A549 (cell line): ENCODE results near the gene BBX. TPM values are rescaled to one million over a fixed set of nuclear protein-coding genes. Genes with fewer than 3 reads are reported as not detected.

Experiments used
- ATAC-seq, 2 experiments: fragments of 200-7000 bp in 1 of 2; fragments of >200 bp in 1 of 2; cut with Nextera tagmentation in 1 of 2; cut with Tn5 transposase in 1 of 2; 3 replicates each; pipeline versions ENCODE4 v1.8.0 to v1.9.1; 2018 to 2020; ENCODE audit warnings: mild to moderate bottlenecking in 1 of 2, moderate library complexity in 1 of 2
- CTCF ChIA-PET: fragments of 300-600 bp; sonication (Branson Sonifier 250); formaldehyde crosslinking; extraction: SDS; loops from one replicate; lab custom pipeline; 2021; ENCODE audit warnings: antibody characterized with exemption, inconsistent platforms; lab: Yijun Ruan, JAX
- POLR2A ChIA-PET: fragments of 350-600 bp; formaldehyde crosslinking; extraction: SDS; loops from one replicate; lab custom pipeline; 2021; ENCODE audit warnings: antibody characterized with exemption, inconsistent platforms; lab: Yijun Ruan, JAX
- DNase-seq, 2 experiments: peaks; one replicate each; pipeline versions ENCODE4 v3.0.0 to v3.0.0-alpha.2; 2011 to 2016; ENCODE audit warnings: low read depth in 1 of 2, low spot score in 1 of 2
- FAIRE-seq: peaks from 2 replicates; lab custom pipeline; 2011; peaks lifted over from hg19 to GRCh38; lab: Jason Lieb, UNC
- H3K27ac ChIP-seq, 2 experiments: fragments of >200 bp; sonication (Bioruptor Twin); formaldehyde crosslinking; 3 replicates each; pipeline ENCODE4 v1.5.1; 2016 to 2017
- H3K4me1 ChIP-seq: fragments of >200 bp; sonication (Bioruptor Twin); formaldehyde crosslinking; 3 replicates; pipeline ENCODE4 v1.6.1; 2016
- H3K4me2 ChIP-seq: fragments of >200 bp; sonication (Bioruptor Twin); formaldehyde crosslinking; 3 replicates; pipeline ENCODE4 v1.6.1; 2016
- H3K4me3 ChIP-seq: fragments of >200 bp; sonication (Bioruptor Twin); formaldehyde crosslinking; 3 replicates; pipeline ENCODE4 v1.5.1; 2016
- H3K9me3 ChIP-seq: fragments of >200 bp; sonication (Bioruptor Twin); formaldehyde crosslinking; 3 replicates; pipeline ENCODE4 v1.6.1; 2016
- ATOH8 ChIP-seq: fragments of 250-450 bp; sonication (Bioruptor Pico); IDR thresholded peaks from 2 replicates; pipeline ENCODE4 v1.5.0; 2020; ENCODE audit warnings: low read depth, mild to moderate bottlenecking, moderate library complexity
- BCL3 ChIP-seq: fragments of >200 bp; sonication (Bioruptor Twin); formaldehyde crosslinking; IDR thresholded peaks from 3 replicates; pipeline ENCODE4 v1.6.1; 2016
- BHLHE40 ChIP-seq: IDR thresholded peaks from 2 replicates; pipeline ENCODE4 v1.6.1; 2012; ENCODE audit warnings: low read depth, low read length, inconsistent platforms
- CEBPB ChIP-seq, 2 experiments: fragments of >200 bp in 1 of 2; sonication (Bioruptor Twin) in 1 of 2; formaldehyde crosslinking in 1 of 2; IDR thresholded peaks; 2 replicates each; pipeline ENCODE4 v1.6.1; 2012 to 2016
- CHD2 ChIP-seq: fragments of 150-350 bp; IDR thresholded peaks from 2 replicates; pipeline ENCODE4 v1.6.1; 2014; ENCODE audit warnings: low read length; ENCODE audit not compliant: partially characterized antibody
- CHD4 ChIP-seq: fragments of 200-600 bp; sonication (generic); IDR thresholded peaks from 2 replicates; pipeline ENCODE4 v1.6.1; 2016; ENCODE audit warnings: antibody characterized with exemption, mild to moderate bottlenecking, borderline replicate concordance
- E2F6 ChIP-seq: IDR thresholded peaks from 2 replicates; pipeline ENCODE4 v1.6.1; 2012; ENCODE audit warnings: low read depth, borderline replicate concordance
- EHMT2 ChIP-seq: fragments of 200-600 bp; sonication (generic); IDR thresholded peaks from 2 replicates; pipeline ENCODE4 v1.6.1; 2016; ENCODE audit warnings: antibody characterized with exemption, low read depth, mild to moderate bottlenecking, moderate library complexity
- EP300 ChIP-seq, 2 experiments: fragments of >200 bp; sonication (Bioruptor Twin); formaldehyde crosslinking; IDR thresholded peaks; 2 replicates in 1 of 2; 3 replicates in 1 of 2; pipeline ENCODE4 v1.6.1; 2016 to 2017
- FOXS1 ChIP-seq: fragments of 250-450 bp; sonication (Bioruptor Pico); IDR thresholded peaks from 2 replicates; pipeline ENCODE4 v1.5.0; 2020; ENCODE audit warnings: mild to moderate bottlenecking, moderate library complexity
- GATA3 ChIP-seq: IDR thresholded peaks from 2 replicates; pipeline ENCODE4 v1.6.1; 2012; ENCODE audit warnings: borderline replicate concordance
- HES2 ChIP-seq: fragments of >200 bp; sonication (Bioruptor Twin); formaldehyde crosslinking; IDR thresholded peaks from 2 replicates; pipeline ENCODE4 v1.6.1; 2016
- HEYL ChIP-seq: fragments of 250-450 bp; sonication (Bioruptor Pico); IDR thresholded peaks from 2 replicates; pipeline ENCODE4 v1.8.0; 2021; ENCODE audit warnings: mild to moderate bottlenecking, moderate library complexity
- JUNB ChIP-seq: fragments of >200 bp; sonication (Bioruptor Twin); formaldehyde crosslinking; IDR thresholded peaks from 2 replicates; pipeline ENCODE4 v1.6.1; 2016
- KDM5A ChIP-seq: fragments of 200-600 bp; sonication (generic); IDR thresholded peaks from 2 replicates; pipeline ENCODE4 v1.6.1; 2016; ENCODE audit warnings: antibody characterized with exemption, mild to moderate bottlenecking
- MAZ ChIP-seq: fragments of 150-350 bp; IDR thresholded peaks from 2 replicates; pipeline ENCODE4 v1.6.1; 2014; ENCODE audit warnings: antibody characterized with exemption, low read depth, low read length, borderline replicate concordance
- NPAS2 ChIP-seq: fragments of 250-450 bp; sonication (Bioruptor Pico); IDR thresholded peaks from 2 replicates; pipeline ENCODE4 v1.8.0; 2022; ENCODE audit warnings: mild to moderate bottlenecking, moderate library complexity, borderline replicate concordance
- PHF8 ChIP-seq: fragments of 200-600 bp; sonication (generic); IDR thresholded peaks from 2 replicates; pipeline ENCODE4 v1.6.1; 2016; ENCODE audit warnings: low read depth, mild to moderate bottlenecking, antibody characterized with exemption, moderate library complexity, borderline replicate concordance
- POLR2A ChIP-seq: IDR thresholded peaks from 2 replicates; pipeline ENCODE4 v1.6.1; 2012; ENCODE audit warnings: mild to moderate bottlenecking, low read length
- POLR2AphosphoS2 ChIP-seq: conservative IDR thresholded peaks from 2 replicates; pipeline ENCODE4 v1.6.1; 2012; ENCODE audit warnings: low read length, improper control_type of control experiment, inconsistent platforms
- RCOR1 ChIP-seq: fragments of 150-350 bp; IDR thresholded peaks from 2 replicates; pipeline ENCODE4 v1.6.1; 2014; ENCODE audit warnings: antibody characterized with exemption, low read length, low read depth
- REST ChIP-seq: fragments of 200-600 bp; sonication (generic); IDR thresholded peaks from 2 replicates; pipeline ENCODE4 v1.6.1; 2016; ENCODE audit warnings: antibody characterized with exemption, mild to moderate bottlenecking, moderate library complexity
- RNF2 ChIP-seq: fragments of 200-600 bp; sonication (generic); IDR thresholded peaks from 2 replicates; pipeline ENCODE4 v1.6.1; 2016; ENCODE audit warnings: low read depth, mild to moderate bottlenecking, antibody characterized with exemption, moderate library complexity, borderline replicate concordance
- SREBF2 ChIP-seq: fragments of 450-650 bp; IDR thresholded peaks from 2 replicates; pipeline ENCODE4 v1.6.1; 2014; ENCODE audit warnings: mild to moderate bottlenecking, moderate library complexity
- ZSCAN20 ChIP-seq: fragments of 250-450 bp; sonication (Bioruptor Pico); IDR thresholded peaks from 2 replicates; pipeline ENCODE4 v1.8.0; 2022; ENCODE audit warnings: mild to moderate bottlenecking, moderate library complexity
- WGBS: methylation state at CpG from one replicate; pipeline ENCODE4 v1.1.6; 2017; ENCODE audit errors: missing lambda C conversion rate; 5-methylcytosine and 5-hydroxymethylcytosine counted together
- polyA plus RNA-seq, 4 experiments: library from polyadenylated mRNA; depleted of rRNA in 3 of 4; stranded (reverse); fragments of >200 nt; fragmentation: RNase III in 1 of 4; extraction: RNeasy Plus Mini Kit Qiagen cat#74134 plus additional on column Dnase treatment in 1 of 4; gene quantifications; 2 replicates in 3 of 4; 3 replicates in 1 of 4; pipeline ENCODE4 v1.2.3, GENCODE V29; 2011 to 2017

BBX gene
- polyA plus RNA-seq, 2 of the 4 experiments (the other 2 are of a cell fraction) = 16.7 to 62.8 TPM

- no peak for DNase-seq
- ATAC-seq = no peak
- FAIRE-seq = no peak
- no peak overlapping the region for H3K27ac ChIP-seq
- CTCF ChIA-PET = interaction anchor here (0.6 to 3.3 kb wide), 5 partner anchors 8 to 128 kb away, joined by 3 to 18 read pairs (median 3); no protein-coding TSS in a partner anchor
- no peaks in the 10 kb centered on the region for H3K4me1 ChIP-seq
- 72% methylated on average over 2 of the region's 2 CpGs for WGBS
- no peaks in the 10 kb centered on the region for H3K9me3 ChIP-seq
- TF ChIP-seq PHF8 = no peak
- no peak for TF ChIP-seq FOXS1 (CRISPR knock-in tag)
- TF ChIP-seq KDM5A = no peak
- no peak for TF ChIP-seq BHLHE40
- TF ChIP-seq CHD4 = no peak
- no peak for TF ChIP-seq RCOR1
- TF ChIP-seq POLR2AphosphoS2 = no peak
- no peak for TF ChIP-seq CEBPB (IDR thresholded peaks at IDR 0.05)
- no peak for TF ChIP-seq CHD2
- no peak for TF ChIP-seq ATOH8 (CRISPR knock-in tag)
- H3K4me2 ChIP-seq = no peak overlapping the region
- no peak overlapping the region for H3K4me3 ChIP-seq
- POLR2A ChIA-PET = no interaction called here
Measured at GRCh38 chr3:107557743-107558142, 35.0 kb downstream of the BBX start.

GRCh38 chr3:107560166-107560565 lies 37.4 kb downstream of the BBX start:
- ChIA-PET POLR2A (no interaction called here), CTCF (interaction anchor here (1.1 to 1.7 kb wide), 2 partner anchors 9 to 116 kb away, joined by 3 read pairs; no protein-coding TSS in a partner anchor)
- DNase-seq = no peak
- 80% methylated on average over 1 of the region's 1 CpG for WGBS
- TF ChIP-seq MAZ (no peak), RNF2 (no peak), GATA3 (no peak), EHMT2 (no peak), POLR2A (no peak), ZSCAN20 (CRISPR knock-in tag) (no peak), BCL3 (no peak), SREBF2 (no peak), CEBPB (IDR thresholded peaks at IDR 0.05) (no peak), JUNB (no peak), HES2 (no peak), E2F6 (no peak), REST (no peak), KDM5A (no peak), EP300 (IDR thresholded peaks at IDR 0.05) (no peak), NPAS2 (CRISPR knock-in tag) (no peak), HEYL (CRISPR knock-in tag) (no peak)
- Histone ChIP-seq H3K4me2 (no peak overlapping the region), H3K4me3 (no peak overlapping the region), H3K9me3 (no peaks in the 10 kb centered on the region), H3K4me1 (0 out of 3 replicates have a peak, but pooled peaks cover 3% of the 10 kb centered on the region), H3K27ac (no peak overlapping the region)
- ATAC-seq = no peak
- no peak for FAIRE-seq
